Measurements from ENCODE around the gene PCDHGB5.
"Not testable (repeated sequence)": the region's sequence is repeated elsewhere in the genome, so short reads cannot be mapped to it uniquely, and the experiment has no call there.

The PCDHGB5 gene

GRCh38 chr5:141419074-141419880 is 21.5 kb downstream of the PCDHGB5 start:
- Histone ChIP-seq H3K36me3 (ENCODE audit: insufficient read depth, low read depth, low read length) (peaks cover 26% of the 10 kb centered on the region; the same call in 1 of the 2 replicates), H3K27ac (ENCODE audit: low read length) (no peak overlapping the region), H3K9ac (ENCODE audit: low read depth, low read length) (no peak overlapping the region), H3K27me3 (ENCODE audit: insufficient read depth, low read length) (peaks cover 13% of the 10 kb centered on the region), H3K4me3 (ENCODE audit: low read length) (0 out of 2 replicates have a peak overlapping the region, but pooled peaks have one; percentile 72), H3K4me1 (ENCODE audit: insufficient read depth, low read length) (no peaks in the 10 kb centered on the region), H3K9me3 (ENCODE audit: insufficient read depth, low read depth, low read length) (peaks cover 57% of the 10 kb centered on the region)

DNA sequence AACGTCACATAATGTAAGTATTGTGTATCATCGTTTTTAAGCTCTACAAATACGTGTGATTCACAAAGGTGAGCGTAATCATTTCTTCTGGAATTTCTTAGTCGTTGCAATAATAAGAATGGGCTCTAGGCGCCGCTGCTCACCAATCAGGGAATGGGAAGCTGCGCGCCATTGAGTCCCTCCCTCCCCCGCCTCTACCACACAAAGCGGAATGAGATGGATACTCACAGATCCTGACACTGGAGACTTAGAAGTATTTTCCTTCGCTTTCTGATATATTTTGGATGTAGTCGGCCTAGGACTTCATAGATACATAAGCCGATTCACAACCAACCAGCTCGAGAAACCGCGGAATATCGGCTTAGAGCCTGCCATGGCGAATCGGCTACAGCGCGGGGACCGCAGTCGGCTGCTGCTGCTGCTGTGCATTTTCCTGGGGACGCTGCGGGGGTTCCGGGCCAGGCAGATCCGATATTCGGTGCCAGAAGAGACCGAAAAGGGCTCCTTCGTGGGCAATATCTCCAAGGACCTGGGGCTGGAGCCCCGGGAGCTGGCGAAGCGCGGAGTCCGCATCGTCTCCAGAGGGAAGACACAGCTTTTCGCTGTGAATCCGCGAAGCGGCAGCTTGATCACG is 23.2 kb downstream of the PCDHGB5 start, which contains the start of gene PCDHGA11:
PCDHGA11 (plus strand) TSS at position 197 of the 634 bp plus-strand sequence; CDS start at position 374, 177 bp downstream.
- peaks cover 28% of the 10 kb centered on the region; the same call in 1 of the 2 replicates for H3K36me3 ChIP-seq (ENCODE audit: insufficient read depth, low read depth, low read length)
- peaks cover 13% of the 10 kb centered on the region for H3K27me3 ChIP-seq (ENCODE audit: insufficient read depth, low read length)
- H3K9ac ChIP-seq (ENCODE audit: low read depth, low read length): no peak within 1 kb of the TSS
- H3K4me3 ChIP-seq (ENCODE audit: low read length): peak within 1 kb of the TSS; percentile 8; the same call in 1 of the 2 replicates
- H3K4me1 ChIP-seq (ENCODE audit: insufficient read depth, low read length): no peaks in the 10 kb centered on the region
- H3K27ac ChIP-seq (ENCODE audit: low read length): no peak within 1 kb of the TSS
- peaks cover 69% of the 10 kb centered on the region for H3K9me3 ChIP-seq (ENCODE audit: insufficient read depth, low read depth, low read length)

- Histone ChIP-seq H3K9ac (ENCODE audit: low read depth, low read length) (no peak overlapping the region), H3K9me3 (ENCODE audit: insufficient read depth, low read depth, low read length) (peaks cover 74% of the 10 kb centered on the region), H3K4me3 (ENCODE audit: low read length) (peak overlapping the region; percentile 5; the same call in 1 of the 2 replicates)
Measured at GRCh38 chr5:141421489-141421855, 23.7 kb downstream of the PCDHGB5 start.

DNA sequence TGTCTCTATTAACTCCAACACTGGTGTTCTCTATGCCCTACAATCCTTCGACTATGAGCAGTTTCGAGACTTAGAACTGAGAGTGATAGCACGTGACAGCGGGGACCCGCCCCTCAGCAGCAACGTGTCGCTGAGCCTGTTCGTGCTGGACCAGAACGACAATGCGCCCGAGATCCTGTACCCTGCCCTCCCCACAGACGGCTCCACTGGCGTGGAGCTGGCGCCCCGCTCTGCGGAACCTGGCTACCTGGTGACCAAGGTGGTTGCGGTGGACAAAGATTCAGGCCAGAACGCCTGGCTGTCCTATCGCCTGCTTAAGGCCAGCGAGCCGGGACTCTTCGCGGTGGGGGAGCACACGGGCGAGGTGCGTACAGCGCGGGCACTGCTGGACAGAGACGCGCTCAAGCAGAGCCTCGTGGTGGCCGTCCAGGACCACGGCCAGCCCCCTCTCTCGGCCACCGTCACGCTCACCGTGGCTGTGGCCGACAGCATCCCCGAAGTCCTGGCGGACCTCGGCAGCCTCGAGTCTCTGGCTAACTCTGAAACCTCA is 25.1 kb downstream of the PCDHGB5 start:
- Histone ChIP-seq H3K9me3 (ENCODE audit: insufficient read depth, low read depth, low read length) (peaks cover 87% of the 10 kb centered on the region), H3K27me3 (ENCODE audit: insufficient read depth, low read length) (peaks cover 13% of the 10 kb centered on the region), H3K27ac (ENCODE audit: low read length) (no peak overlapping the region), H3K4me3 (ENCODE audit: low read length) (no peak overlapping the region), H3K36me3 (ENCODE audit: insufficient read depth, low read depth, low read length) (peaks cover 32% of the 10 kb centered on the region; the same call in 1 of the 2 replicates), H3K9ac (ENCODE audit: low read depth, low read length) (no peak overlapping the region), H3K4me1 (ENCODE audit: insufficient read depth, low read length) (no peaks in the 10 kb centered on the region)

More at GRCh38 chr5:141421489-141421855, 23.7 kb downstream of the PCDHGB5 start:
- H3K27me3 ChIP-seq (ENCODE audit: insufficient read depth, low read length): peaks cover 13% of the 10 kb centered on the region
- H3K4me1 ChIP-seq (ENCODE audit: insufficient read depth, low read length): no peaks in the 10 kb centered on the region
- no peak overlapping the region for H3K27ac ChIP-seq (ENCODE audit: low read length)
- H3K36me3 ChIP-seq (ENCODE audit: insufficient read depth, low read depth, low read length): peaks cover 32% of the 10 kb centered on the region; the same call in 1 of the 2 replicates

- H3K9me3 ChIP-seq (ENCODE audit: insufficient read depth, low read depth, low read length): peaks cover 79% of the 10 kb centered on the region
- H3K27me3 ChIP-seq (ENCODE audit: insufficient read depth, low read length): no peaks in the 10 kb centered on the region
- H3K9ac ChIP-seq (ENCODE audit: low read depth, low read length): no peak overlapping the region
- H3K36me3 ChIP-seq (ENCODE audit: insufficient read depth, low read depth, low read length): peaks cover 12% of the 10 kb centered on the region; the same call in 1 of the 2 replicates
- no peaks in the 10 kb centered on the region for H3K4me1 ChIP-seq (ENCODE audit: insufficient read depth, low read length)
- H3K27ac ChIP-seq (ENCODE audit: low read length): no peak overlapping the region
- no peak overlapping the region for H3K4me3 ChIP-seq (ENCODE audit: low read length)
Measured at GRCh38 chr5:141427783-141428426, 30.2 kb downstream of the PCDHGB5 start.

- H3K9me3 ChIP-seq (ENCODE audit: insufficient read depth, low read depth, low read length): peaks cover 61% of the 10 kb centered on the region
- H3K4me3 ChIP-seq (ENCODE audit: low read length): no peak within 1 kb of the TSS
- no peak within 1 kb of the TSS for H3K9ac ChIP-seq (ENCODE audit: low read depth, low read length)
Measured at GRCh38 chr5:141430332-141431113, 32.8 kb downstream of the PCDHGB5 start, which contains the start of gene PCDHGA12. Gene PCDHGA12 (plus strand): TSS chr5:141430507. CDS start chr5:141430760, 253 bp downstream.

DNA sequence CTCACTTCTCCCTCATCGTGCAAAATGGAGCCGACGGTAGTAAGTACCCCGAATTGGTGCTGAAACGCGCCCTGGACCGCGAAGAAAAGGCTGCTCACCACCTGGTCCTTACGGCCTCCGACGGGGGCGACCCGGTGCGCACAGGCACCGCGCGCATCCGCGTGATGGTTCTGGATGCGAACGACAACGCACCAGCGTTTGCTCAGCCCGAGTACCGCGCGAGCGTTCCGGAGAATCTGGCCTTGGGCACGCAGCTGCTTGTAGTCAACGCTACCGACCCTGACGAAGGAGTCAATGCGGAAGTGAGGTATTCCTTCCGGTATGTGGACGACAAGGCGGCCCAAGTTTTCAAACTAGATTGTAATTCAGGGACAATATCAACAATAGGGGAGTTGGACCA is 33.5 kb downstream of the PCDHGB5 start:
- Histone ChIP-seq H3K27me3 (ENCODE audit: insufficient read depth, low read length) (no peaks in the 10 kb centered on the region), H3K4me3 (ENCODE audit: low read length) (no peak overlapping the region), H3K9me3 (ENCODE audit: insufficient read depth, low read depth, low read length) (peaks cover 53% of the 10 kb centered on the region), H3K27ac (ENCODE audit: low read length) (no peak overlapping the region), H3K9ac (ENCODE audit: low read depth, low read length) (no peak overlapping the region), H3K4me1 (ENCODE audit: insufficient read depth, low read length) (no peaks in the 10 kb centered on the region), H3K36me3 (ENCODE audit: insufficient read depth, low read depth, low read length) (peaks cover 7% of the 10 kb centered on the region; the same call in 1 of the 2 replicates)

More at GRCh38 chr5:141430332-141431113, 32.8 kb downstream of the PCDHGB5 start, which contains the start of gene PCDHGA12:
- Histone ChIP-seq H3K27me3 (ENCODE audit: insufficient read depth, low read length) (no peaks in the 10 kb centered on the region), H3K4me1 (ENCODE audit: insufficient read depth, low read length) (no peaks in the 10 kb centered on the region), H3K27ac (ENCODE audit: low read length) (no peak within 1 kb of the TSS), H3K36me3 (ENCODE audit: insufficient read depth, low read depth, low read length) (peaks cover 12% of the 10 kb centered on the region; the same call in 1 of the 2 replicates)

DNA sequence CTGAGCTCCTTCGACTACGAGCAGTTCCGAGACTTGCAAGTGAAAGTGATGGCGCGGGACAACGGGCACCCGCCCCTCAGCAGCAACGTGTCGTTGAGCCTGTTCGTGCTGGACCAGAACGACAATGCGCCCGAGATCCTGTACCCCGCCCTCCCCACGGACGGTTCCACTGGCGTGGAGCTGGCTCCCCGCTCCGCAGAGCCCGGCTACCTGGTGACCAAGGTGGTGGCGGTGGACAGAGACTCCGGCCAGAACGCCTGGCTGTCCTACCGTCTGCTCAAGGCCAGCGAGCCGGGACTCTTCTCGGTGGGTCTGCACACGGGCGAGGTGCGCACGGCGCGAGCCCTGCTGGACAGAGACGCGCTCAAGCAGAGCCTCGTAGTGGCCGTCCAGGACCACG is 34.6 kb downstream of the PCDHGB5 start:
- H3K36me3 ChIP-seq (ENCODE audit: insufficient read depth, low read depth, low read length); H3K4me3 ChIP-seq (ENCODE audit: low read length); H3K9ac ChIP-seq (ENCODE audit: low read depth, low read length); H3K27me3 ChIP-seq (ENCODE audit: insufficient read depth, low read length); H3K4me1 ChIP-seq (ENCODE audit: insufficient read depth, low read length); H3K27ac ChIP-seq (ENCODE audit: low read length): not testable (repeated sequence)
- H3K9me3 ChIP-seq (ENCODE audit: insufficient read depth, low read depth, low read length): peaks cover 43% of the 10 kb centered on the region

DNA sequence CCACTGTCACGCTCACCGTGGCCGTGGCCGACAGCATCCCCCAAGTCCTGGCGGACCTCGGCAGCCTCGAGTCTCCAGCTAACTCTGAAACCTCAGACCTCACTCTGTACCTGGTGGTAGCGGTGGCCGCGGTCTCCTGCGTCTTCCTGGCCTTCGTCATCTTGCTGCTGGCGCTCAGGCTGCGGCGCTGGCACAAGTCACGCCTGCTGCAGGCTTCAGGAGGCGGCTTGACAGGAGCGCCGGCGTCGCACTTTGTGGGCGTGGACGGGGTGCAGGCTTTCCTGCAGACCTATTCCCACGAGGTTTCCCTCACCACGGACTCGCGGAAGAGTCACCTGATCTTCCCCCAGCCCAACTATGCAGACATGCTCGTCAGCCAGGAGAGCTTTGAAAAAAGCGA is 35.0 kb downstream of the PCDHGB5 start:
- H3K27ac ChIP-seq (ENCODE audit: low read length); H3K4me3 ChIP-seq (ENCODE audit: low read length); H3K9ac ChIP-seq (ENCODE audit: low read depth, low read length); H3K27me3 ChIP-seq (ENCODE audit: insufficient read depth, low read length); H3K36me3 ChIP-seq (ENCODE audit: insufficient read depth, low read depth, low read length); H3K4me1 ChIP-seq (ENCODE audit: insufficient read depth, low read length): not testable (repeated sequence)
- H3K9me3 ChIP-seq (ENCODE audit: insufficient read depth, low read depth, low read length): peaks cover 39% of the 10 kb centered on the region

DNA sequence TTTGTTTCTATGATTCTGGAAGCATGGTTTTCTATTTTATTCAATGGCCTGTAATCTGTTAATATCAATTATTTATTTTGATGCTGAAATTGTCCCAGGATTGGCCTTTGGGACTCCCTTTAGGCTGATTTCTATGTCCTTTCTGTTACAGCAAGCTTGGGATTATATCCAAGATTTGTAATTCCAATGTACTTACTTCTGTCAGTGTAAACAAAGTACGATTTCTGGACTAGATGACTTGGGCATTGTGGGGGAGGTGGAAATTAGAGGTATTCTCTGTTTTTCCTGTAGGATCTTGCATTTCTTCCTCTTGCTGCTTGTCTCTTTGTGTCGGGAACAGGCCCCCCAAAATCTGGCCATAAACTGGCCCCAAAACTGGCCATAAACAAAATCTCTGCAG is 36.3 kb downstream of the PCDHGB5 start:
- no peak overlapping the region for H3K4me3 ChIP-seq (ENCODE audit: low read length)
- no peak overlapping the region for H3K9ac ChIP-seq (ENCODE audit: low read depth, low read length)
- H3K27ac ChIP-seq (ENCODE audit: low read length): no peak overlapping the region
- no peaks in the 10 kb centered on the region for H3K4me1 ChIP-seq (ENCODE audit: insufficient read depth, low read length)
- H3K9me3 ChIP-seq (ENCODE audit: insufficient read depth, low read depth, low read length): peaks cover 27% of the 10 kb centered on the region
- no peaks in the 10 kb centered on the region for H3K27me3 ChIP-seq (ENCODE audit: insufficient read depth, low read length)
- peaks cover 6% of the 10 kb centered on the region; the same call in 1 of the 2 replicates for H3K36me3 ChIP-seq (ENCODE audit: insufficient read depth, low read depth, low read length)
